ENCODE data around the gene ANKRD37.

The ANKRD37 gene

DNA sequence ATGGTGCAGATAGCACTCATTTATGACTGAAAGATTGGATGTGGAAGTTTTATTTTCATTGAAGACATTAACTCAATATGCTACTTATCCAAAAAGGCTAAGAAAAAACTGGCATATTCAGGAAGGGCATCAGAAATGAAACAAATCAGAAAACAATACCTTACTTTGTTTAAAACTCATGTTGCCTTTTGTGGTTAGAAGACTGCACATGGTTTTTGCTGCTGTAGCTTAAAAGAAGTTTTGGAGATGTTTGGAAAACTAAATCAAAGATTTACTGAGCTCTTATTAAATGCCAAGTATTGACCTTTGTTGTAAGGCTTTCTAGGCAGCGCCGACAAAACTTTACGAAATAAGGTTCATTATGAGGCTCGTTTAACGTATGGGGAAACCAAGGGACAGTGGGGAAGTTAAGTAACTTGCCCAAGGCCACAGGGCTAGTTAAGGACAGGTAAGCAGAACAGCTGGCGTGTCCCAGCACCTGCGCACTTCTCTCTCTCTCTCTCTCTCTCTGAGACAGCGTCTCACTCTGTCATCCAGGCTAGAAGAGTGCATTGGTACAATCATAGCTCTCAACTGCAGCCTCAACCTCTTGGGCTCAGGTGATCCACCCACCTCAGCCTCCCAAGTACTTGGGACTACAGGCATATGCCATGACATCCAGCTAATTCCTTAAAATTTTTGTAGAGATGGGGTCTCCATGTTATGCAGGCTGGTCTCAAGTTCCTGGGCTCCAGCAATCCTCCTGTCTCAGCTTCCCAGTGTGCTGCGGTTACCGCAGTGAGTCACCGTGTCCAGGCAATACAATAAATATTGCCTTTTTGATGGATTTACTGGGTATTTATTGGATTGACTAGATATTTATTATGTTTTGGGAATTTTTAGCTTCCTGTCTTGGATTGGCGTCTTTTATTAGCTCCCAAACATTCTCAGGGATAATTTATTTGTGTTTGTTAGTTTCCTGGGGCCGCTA is 17.0 kb upstream of the ANKRD37 start:
- DNase-seq (ENCODE audit: low read depth, low spot score) = no peak

GRCh38 chr4:185380320-185380719 is 16.3 kb upstream of the ANKRD37 start:
- no peak for DNase-seq (ENCODE audit: low read depth, low spot score)

DNA sequence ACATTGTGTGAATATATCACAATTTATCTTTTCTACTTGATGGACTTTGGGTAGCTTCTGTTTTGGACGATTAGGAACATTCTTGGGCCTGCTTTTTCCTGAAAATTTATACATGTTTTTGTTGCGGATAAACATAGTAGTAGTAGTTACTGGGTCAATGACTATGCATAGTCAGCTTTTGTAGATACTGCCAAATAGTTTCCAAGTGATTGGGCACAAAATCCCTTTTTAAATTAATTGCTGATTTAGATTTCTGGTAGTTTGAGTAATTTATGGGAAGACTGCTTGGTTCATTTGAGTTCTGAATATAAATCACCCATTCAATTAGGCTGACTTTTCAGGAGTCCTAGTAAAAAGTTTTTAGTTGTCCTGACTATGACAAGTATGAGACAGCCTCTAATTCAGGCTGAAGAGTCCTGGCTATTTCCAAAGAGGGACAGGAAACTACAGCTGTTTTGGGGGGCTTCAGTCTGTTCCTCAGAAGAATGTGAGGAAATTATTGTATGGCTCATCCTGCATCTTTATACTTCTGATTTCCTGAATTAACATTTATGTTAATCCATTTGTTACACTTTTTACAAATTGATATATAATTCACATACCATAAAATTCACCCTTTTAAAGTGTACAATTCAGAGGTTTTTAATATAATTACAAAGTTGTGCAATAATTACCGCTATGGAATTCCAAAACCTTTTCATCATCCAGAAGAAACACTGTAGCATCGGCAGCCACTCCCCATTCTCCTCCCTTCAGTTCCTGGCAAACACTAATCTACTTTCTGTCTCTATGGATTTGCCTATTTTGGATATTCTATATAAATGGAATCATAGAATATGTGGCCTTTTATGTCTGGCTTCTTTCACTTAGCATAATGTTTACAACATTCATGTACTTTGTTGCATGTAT is 15.1 kb upstream of the ANKRD37 start:
- no peak for DNase-seq (ENCODE audit: low read depth, low spot score)

DNA sequence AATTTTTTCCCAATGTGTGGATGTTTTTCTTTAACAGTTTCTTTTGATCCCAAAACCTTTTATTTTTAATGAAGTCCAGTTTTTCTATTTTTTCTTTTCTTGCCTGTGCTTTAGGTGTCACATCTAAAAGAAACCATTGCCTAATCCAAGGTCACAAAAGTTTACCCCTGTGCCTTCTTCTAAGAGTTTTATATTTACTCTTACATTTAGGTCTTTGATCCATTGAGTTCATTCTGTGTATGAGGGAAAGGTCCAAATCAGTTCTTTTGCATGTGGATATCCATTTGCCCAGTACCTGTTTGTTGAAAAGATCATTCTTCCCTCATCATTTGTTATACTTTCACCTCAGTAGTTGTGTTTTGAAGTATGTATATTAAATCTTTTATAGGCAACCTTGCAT is 13.9 kb upstream of the ANKRD37 start:
- no peak for DNase-seq (ENCODE audit: low read depth, low spot score)

DNA sequence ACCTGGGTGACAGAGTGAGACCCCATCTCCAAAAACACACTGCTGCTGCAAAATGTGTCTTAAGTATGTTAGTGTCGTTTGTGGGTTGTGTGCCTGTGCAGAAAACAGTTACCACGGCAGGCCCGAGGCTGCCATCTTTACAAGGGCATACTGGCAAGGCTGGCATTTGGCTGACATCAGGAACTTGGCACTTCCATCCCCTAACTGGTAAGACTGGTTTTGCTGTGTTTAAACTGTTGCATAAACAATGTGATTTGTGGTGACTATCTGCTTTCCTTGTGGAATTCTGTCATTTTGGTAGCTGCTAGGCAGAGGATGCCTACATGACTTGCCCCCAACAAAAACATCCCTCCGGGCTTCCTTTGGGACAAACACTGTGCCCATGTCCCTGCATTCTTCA is 13.2 kb upstream of the ANKRD37 start:
- DNase-seq (ENCODE audit: low read depth, low spot score) = no peak

DNA sequence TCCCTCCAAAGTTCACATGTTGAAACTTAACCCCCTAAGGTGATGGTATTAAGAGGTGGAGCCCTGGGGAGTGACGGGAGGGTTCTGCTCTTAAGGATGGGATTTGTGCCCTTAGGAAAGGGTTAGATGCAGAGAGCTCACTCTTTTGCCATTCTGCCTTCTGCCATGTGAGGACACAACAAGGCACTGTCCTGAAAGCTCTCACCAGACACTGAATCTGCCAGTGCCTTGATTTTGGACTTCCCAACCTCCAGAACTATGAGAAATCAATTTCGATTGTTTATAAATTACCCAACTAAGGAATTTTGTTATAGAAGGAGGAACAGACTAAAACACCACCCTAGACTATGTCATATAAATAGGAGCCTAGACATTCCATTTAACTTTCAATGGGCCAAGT is 12.6 kb upstream of the ANKRD37 start:
- no peak for DNase-seq (ENCODE audit: low read depth, low spot score)

DNA sequence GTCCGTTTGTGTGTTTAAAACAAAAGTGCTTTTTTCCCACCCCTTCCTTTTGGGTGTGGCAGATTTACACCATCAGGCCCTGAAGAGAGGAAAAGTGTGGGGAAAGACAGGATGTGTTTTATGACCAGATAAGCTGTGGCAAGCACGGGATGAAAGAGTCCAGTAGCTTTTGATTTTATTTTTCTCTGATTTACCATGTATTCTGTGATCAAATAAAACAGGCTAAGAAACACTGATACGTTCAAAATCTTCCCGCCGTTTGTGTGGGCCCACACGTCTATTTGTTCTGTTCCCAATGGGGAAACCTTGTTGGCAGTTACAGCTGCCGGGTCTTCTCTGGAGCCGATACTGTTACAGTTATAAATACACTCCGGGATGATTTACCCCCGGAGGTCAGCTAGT is 11.7 kb upstream of the ANKRD37 start:
- DNase-seq (ENCODE audit: low read depth, low spot score) = no peak

DNA sequence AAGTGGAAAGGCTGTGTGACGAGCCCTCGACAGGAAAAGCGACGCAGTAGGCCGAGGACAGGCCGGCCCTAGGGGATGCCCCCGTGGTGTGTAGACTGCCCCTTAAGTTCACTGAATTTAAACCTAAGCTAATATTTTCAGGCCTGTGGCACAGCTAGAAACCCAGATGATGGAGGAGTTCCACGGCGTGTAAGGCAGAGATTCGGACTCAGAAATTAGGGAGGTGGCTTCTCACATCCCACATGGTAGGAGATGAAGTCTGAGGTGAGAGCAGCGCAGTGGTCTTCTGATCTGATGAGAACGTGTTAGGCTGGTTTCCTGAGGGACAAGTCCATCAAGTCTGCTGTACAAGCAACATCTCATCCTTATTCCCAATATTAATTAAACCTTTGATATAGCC is 8.7 kb upstream of the ANKRD37 start:
- no peak for DNase-seq (ENCODE audit: low read depth, low spot score)

DNA sequence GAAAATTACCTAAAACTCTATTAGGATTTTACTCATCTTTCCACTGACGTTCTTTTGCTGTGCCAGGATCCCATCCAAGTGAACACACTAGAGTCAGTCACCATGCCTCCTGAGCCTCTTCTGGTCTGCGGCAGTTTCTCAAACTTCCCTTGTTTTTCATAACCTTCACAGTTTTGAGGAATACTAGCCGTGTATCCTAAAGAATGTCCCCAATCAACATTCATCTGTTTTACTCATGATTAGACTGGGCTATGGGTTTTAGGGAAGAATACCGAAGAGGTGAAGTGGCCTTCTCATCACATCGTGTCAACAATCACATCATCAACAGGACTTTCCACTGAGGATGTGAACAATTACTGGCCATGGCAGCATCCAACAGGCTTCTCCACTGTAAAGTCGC is 5.7 kb upstream of the ANKRD37 start:
- no peak for DNase-seq (ENCODE audit: low read depth, low spot score)

DNA sequence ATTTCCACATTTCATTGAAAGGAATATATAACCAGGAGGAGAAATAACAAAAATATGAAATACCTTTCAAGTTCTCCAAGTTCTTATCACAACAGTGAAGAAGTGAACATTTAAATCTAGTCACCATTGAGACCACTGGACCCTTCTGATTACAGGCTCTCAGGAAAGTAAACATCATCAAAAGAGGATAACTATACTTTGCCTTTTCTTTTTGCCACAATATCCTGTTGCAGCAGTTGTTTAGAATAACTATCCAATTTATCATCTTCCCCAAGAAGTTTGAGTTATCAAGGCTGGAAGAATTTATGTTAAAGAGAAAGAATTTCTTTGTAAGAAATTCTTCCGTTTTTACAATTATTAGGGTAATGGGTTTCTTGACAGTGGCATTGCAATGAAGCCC is 4.5 kb upstream of the ANKRD37 start:
- no peak for DNase-seq (ENCODE audit: low read depth, low spot score)

DNA sequence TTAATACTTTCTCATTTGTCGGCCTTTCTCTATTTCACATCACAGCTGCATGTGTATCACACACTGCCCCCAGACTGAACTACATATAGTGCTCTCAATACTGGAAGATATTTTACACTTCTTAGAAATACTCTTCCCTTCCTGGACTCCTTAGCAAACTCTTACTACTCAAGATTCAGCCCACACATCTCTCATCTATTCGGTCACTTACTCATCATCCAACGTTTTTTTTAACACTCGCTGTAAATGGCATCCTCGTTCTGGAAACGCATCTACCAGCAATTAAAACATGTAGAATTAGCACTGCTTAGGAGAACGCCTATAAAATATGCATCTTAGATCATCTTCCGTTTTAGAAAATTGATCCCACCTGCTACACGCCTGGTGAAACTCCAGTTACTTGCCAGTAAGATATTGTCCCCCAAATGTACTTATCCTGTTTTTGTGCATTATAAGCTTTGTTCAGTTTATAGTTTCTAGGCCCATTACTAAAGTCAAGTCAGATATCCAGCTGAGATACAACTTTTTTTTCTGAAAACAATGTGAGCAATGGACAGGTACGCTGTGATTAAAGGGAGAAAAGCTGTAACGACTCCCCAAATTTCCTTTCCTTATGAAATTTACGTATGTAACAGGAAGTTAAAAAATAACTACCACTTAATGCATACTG is 1.9 kb upstream of the ANKRD37 start:
- DNase-seq (ENCODE audit: low read depth, low spot score) = no peak

DNA sequence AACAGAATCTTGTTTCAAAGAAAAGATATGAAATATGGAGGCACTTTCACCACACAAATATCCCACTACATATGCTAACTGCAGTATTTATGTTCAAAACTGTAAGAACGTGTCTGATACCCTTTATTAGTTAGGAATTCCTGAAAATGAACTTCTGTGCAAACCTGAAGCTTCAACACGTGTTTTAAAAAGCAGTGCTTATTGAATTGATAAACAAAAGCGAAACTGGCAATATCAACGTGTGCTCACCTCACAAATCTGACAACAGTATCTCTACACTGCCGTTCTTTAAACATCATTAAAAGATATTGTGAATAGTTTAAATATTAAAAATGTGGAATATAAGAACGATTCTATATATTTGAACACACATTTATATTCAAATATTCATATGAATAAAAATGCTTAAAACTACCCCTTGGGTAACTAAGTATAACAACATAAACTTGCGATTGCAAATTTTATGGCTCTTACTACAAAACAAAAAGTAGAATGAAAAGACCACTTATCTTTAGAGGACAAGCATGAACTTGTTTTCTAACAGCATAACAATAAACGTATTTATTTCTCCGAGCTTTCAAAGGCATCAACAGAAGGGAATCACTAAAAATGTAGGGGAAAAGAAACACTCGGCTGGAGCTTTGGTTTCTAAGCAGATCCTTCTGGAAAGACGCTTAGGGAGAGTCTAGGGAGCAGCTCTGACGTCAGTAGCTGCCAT is 1.2 kb upstream of the ANKRD37 start, which contains the start of gene LRP2BP:
Gene LRP2BP, minus strand, starts transcription at position 687 of the 718 bp plus-strand sequence. CDS start 17,738 bp downstream, outside the sequence.
- DNase-seq (ENCODE audit: low read depth, low spot score) = no peak

DNA sequence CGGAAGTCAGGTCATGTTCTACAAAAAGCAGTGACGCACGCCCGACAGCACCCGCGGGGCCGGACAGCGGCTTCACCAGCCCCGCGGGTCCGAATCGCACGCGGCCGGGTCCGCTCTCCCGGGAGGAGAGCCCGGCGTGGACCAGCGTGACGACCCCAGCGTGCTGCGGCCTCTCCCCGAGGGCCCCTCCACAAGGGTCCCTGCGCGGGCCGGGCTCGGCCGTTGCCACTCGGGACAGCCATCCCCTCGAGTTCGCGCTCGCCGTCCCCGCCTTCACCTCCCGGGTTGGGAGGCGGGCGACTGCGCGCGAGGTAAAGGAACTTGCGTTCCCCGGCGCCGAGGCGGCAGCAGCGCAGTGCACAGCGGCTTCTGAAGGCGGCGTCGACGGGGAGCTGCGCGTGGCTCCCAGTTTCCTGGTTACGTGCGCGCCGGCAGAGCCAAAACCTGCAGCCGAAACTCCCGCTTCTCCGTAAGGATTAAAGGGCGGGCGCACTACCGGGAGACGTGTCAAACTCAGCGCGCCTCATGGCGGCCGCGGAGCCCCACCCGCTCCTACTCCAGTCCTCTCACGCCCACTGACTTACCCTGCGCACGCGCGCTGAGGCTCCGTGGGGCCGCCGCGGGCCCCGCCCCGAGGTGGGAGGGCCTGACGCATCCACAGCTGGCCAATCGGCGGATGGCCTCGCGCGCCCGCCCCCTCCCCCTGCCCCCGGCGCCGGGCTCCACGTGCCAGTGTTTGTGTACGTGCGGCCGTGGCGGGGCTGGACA is 501 bp upstream of the ANKRD37 start:
- DNase-seq (ENCODE audit: low read depth, low spot score) = peak; percentile 93

DNA sequence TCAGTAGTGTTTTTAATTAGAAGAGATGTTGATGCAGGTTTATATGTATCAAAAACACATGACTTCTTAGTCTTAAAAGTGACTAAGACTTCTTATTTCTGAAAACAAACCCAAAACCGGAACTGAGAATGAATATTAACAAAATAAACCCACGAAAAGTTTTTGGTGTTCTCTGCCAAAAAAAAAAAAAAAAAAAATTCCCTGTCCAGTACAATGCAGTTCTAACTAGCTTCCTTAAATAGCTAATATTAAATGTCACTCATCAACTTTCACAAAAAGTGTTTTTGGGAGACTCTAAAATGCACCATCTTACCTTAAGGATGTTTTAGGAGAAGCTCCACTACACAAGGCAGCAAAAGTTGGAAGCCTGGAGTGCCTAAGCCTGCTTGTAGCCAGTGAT is 2.0 kb downstream of the ANKRD37 start:
- no peak for DNase-seq (ENCODE audit: low read depth, low spot score)

DNA sequence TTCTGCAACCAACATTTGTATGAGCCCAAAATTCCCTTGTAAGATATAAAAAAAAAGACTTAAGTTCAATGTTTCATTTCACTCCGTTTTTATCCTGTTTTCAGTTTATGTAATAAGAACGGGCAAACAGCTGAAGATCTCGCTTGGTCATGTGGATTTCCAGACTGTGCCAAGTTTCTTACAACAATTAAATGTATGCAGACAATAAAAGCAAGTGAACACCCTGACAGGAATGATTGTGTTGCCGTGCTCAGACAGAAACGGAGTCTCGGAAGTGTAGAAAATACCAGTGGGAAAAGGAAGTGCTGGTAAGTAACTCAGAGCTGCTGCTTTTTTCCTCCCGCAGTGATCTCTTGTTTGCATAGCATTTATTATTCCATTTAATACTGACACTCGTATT is 2.8 kb downstream of the ANKRD37 start:
- no peak for DNase-seq (ENCODE audit: low read depth, low spot score)

DNA sequence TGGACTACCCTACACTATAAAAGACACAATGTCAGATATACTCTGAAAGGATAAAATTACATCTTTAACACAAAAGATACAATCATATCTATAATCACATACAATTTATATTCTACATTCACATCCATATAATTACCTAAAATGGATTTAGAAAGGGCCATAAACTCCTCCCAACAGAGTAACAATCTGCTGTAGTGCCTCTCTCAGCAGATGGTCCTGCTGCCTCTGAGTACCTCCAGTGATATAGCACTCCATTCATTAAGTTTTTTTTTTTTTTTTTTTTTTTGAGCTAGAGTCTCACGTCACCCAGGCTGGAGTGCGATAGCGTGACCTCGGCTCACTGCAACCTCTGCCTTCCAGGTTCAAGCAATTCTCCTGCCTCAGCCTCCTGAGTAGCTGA is 7.4 kb downstream of the ANKRD37 start:
- DNase-seq (ENCODE audit: low read depth, low spot score) = no peak

DNA sequence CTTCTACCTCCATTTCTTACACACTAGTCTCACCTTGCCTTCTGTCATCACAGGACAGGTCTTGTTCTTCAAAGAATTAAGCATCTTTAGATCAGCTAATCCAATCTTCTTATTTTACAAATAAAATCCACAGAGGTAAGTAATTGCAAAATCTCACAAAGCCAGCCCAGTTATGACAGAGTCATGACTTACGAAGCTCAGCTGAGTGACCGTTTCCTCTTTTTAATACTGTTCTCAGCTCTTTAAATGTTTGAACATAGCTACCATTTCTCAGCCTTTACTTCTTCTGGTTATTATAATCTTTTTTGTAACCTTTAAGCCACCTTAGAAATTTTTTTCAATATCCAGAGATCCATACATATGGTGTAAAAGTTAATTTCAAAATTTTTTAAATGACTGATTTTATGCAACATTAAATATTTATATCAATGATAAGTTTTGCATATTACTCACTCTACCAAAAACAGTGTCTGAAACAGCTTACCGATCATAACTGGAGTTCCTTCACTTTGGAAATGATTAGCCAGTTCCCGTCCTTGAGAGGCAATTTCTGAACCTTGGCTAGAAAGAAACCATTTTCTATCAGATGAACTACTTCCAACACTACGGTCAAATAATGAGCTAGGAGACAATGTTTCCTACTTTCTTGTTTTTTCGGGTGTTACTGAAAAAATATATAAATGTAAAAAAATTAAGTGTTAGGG is 8.8 kb downstream of the ANKRD37 start:
- no peak for DNase-seq (ENCODE audit: low read depth, low spot score)

GRCh38 chr4:185408432-185408831 is 11.8 kb downstream of the ANKRD37 start:
- DNase-seq (ENCODE audit: low read depth, low spot score) = no peak

- DNase-seq (ENCODE audit: low read depth, low spot score) = no peak
These were observed 15.2 kb downstream of the ANKRD37 start for GRCh38 chr4:185411849-185412248.

GRCh38 chr4:185412412-185412811 is 15.8 kb downstream of the ANKRD37 start:
- no peak for DNase-seq (ENCODE audit: low read depth, low spot score)

Data from activated naive CD8-positive, alpha-beta T cell treated with anti-CD3 and anti-CD28 coated beads, Interleukin-2, amount 50 U/mL, for 16 hours (primary cell).